HG02678 (cell line): Measurements from ENCODE around the gene CBFB.
A peak's percentile ranks its signal among the peaks of the same experiment; 100 is the strongest.
"Not testable (repeated sequence)": the region's sequence is repeated elsewhere in the genome, so short reads cannot be mapped to it uniquely, and the experiment has no call there.

ENCODE experiments used
- ATAC-seq: cut with Tn5 transposase; IDR thresholded peaks from one replicate; pipeline ENCODE4 v1.9.1; 2021; ENCODE audit warnings: mild to moderate bottlenecking, moderate library complexity; ENCODE audit not compliant: unreplicated experiment

Gene CBFB

DNA sequence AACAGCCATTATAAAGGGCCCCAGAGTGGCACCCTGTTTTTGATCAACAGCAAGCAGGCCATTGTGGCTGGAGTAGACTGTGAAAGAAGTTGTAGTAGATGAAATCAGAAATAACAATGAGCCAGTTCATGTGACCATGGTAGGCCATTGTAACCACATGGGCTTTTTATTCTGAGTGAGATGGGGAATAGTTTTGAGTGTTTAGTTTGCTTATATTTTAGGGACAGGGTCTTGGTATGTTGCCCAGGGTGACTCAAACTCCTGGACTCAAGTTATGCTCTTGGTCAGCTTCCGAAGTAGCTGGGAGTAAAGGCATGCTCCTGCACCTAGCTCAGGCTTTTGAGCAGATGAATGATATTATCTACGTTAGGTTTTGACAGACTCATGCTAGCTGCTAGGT is 12.0 kb downstream of the CBFB start:
- ATAC-seq = no peak

DNA sequence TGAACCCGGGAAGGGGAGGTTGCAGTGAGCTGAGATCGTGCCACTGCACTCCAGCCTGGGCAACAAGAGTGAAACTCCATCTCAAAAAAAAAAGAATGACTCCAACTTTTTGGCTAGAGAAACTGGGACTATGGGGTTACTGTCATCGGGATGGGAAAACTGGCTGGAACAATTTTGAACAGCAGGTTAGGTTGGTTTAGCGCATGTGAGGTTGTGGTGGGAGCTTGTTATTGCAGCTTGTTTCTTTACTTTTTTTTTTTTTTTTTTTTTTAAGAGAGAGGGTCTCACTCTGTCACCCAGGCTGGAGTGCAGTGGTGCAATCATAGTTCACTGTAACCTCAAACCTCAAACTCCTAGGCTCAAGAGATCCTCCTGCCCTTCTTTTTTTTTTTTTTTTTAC is 12.6 kb downstream of the CBFB start:
- not testable (repeated sequence) for ATAC-seq

DNA sequence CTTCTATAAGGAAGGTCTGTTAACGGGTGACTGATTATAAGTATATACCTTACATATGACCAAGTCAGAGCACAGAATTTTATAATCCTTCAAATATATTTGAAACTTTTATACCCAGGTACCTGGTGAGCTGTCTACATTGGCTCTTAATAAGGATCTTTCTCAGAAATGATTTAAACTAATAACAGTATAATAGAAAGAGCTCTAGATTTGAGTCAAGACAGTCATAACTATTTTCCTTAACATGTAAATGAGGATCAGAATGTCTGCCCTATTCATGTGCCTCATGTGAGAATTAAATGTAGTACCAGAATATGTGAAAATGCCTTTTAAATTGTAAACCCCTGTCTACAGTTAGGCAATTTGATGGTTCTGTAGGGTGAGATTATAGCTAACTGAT is 14.5 kb downstream of the CBFB start:
- no peak for ATAC-seq

DNA sequence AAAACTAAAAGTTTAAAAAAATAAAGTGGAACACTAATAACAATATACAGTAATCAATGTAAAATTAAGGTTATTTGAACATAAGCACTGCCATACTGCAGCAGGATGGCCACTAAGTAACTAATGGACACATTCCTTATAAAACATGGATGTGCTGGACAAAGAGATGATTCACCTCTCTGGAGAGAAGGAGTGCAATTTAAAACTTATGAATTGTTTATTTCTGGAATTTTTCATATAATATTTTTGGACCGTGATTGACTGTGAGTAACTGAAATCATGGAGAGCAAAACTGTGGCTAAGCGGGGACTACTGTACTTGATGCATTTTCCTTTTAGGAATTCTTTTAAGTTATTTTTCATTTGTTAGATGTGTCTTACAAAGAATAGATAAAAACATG is 21.8 kb downstream of the CBFB start:
- no peak for ATAC-seq

DNA sequence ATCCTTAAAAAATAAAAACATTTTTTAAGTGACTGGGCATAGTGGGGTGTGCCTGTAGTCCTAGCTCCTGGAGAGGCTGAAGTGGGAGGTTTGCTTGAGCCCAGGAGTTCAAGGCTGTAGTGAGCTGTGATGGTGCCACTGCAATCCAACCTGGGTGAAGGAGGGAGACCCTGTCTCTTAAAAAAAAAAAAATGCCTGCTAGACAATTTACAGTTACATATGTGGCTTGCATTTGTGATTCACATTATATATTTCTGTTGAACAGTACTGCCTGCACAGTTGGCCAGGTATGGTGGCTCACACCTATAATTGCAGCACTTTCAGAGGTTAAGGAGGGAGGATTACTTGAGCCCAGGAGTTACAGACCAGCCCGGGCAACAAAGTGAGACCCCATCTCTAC is 23.4 kb downstream of the CBFB start:
- ATAC-seq = no peak

DNA sequence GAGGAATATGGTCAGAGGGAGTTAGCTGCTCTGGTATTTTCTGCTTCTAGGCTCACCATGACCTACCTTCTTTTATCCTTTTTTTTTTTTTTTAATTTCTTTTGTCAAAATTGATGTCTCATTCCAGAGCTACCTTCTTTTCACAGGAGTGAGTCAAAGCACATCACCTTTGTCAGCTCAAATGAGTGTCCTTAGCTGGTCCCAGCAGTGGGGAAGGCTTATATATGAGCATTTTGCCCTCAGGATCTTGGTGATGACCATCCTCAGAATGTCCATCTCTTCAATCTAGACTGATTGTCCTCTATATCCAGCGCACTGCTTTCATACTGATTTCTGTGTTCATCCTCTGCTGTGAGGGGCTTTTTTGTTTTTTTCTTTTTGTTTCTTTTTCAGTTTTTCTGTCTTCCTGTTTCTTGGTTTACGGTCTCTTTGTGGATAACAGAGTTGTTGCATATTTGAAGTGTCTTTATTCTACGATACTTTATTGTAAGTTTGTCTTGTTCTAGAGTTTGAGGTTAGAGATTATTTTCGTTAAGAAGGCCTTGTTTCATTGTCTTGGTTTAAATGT is 24.9 kb downstream of the CBFB start:
- no peak for ATAC-seq

DNA sequence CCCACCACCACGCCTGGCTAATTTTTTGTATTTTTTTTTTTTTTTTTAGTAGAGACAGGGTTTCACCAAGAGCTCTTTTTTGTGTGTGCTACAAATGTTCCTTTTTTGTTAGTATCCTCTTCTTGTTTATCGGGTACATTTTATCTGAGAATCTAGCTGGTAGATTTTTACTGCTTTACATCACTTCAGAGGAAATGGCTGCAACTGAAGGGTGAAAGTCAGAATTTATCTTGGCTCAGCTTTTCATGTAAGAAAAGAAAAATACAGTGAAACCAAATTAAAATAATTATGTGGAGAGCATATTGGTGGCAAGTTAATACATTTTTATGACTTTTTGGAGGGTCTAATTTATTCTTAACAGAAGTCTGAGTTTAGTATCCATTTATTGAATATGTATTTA is 26.0 kb downstream of the CBFB start:
- ATAC-seq = no peak

DNA sequence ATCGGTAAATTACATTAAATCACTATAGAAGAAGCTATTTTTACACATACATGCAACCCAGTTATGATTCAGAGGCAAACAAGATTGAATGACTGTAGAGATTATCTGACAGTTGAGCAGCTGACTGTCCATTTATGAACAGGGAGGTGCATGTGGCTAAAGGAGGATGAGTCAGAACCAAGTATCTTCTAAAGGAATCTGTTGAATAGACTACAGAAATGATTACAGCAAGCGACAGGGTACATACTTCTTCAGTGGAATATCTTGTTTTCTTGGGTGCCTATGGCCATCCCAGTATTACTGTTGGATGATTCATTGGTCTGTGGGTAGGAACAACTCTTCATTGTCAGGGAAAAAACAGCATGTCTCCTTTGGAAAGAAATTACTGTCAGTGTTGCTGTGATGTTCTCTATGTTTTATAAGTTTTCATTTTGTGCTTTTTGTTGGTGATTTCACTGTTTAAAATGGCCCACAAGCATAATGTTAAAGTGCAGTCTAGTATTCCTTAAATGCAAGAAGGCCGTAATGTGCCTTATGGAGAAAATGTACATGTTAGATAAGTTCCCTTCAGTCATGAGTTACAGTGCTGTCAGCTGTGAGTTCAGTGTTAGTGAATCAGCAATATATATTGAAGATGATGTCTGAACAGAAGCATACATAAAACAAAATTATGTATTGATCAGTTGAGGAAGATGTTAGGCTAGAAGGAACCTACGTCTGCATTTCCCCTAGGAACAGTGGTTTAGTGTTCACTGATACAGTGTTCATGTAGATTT is 27.0 kb downstream of the CBFB start:
- ATAC-seq = no peak

DNA sequence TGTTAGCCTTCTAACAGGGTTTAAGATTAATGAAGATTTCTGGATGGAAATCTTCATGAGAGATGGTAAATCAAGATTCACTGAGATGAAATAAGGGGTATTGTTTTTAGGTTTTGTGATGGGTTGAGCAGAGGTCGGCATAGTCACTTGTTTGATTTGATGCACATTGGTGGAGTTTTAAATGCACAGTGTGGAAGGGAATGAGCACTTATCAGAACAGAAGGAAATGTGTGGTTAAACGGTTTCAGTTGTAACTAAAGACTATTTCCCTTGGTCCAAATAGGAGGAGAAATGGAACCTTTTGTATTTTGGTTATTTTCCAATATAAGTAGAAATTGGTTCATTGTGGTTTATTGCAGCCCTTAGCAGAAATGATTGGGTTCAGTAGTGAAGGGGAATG is 34.1 kb downstream of the CBFB start:
- no peak for ATAC-seq

DNA sequence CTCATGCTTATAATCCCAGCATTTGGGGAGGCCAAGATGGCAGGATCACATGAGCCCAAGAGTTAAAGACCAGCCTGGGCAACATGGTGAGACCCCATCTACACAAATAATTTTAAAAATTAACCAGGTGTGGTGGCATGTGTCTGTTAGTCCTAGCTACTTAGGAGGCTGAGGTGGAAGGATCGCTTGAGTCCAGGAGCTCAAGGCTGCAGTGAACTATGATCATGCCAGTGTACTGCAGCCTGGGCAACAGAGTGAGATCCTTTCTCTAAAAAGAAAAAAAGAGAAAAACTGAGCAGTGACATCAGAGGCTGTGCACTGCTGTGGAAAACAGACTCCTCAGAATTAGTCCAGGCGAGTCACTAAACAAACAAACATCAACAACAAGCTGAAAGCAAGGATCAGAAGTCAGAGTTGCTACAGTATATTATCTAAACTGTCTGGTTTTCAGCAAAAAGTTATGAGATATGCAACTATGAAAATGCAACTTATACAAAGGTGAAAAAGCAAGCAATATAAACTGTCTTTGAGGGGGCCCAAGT is 39.3 kb downstream of the CBFB start:
- no peak for ATAC-seq

DNA sequence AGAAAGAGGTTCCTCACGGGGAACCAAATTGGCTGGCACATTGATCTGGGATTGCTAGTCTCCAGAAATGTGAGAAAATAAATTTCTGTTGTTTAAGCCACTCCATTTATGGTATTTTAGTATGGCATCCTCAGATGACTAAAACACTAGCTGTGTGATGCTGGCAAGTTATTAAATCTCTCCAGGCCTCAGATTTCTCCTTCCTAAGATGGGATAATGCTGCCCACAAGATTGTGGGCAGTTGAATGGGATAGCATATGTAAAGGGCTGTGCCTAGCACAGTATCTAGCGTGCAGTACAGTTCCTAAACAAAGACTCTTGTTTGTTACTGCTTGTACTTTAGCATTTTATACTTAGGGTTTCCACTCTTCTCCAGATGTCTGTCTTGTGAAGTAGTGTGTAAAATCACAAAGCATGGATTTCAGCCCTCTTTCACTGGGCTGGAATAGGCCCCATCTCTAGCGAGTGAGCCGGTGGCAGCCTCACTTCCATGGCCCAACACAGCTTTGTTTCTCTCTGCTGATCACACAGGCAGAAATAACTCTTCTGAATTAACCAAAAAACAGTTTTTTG is 42.6 kb downstream of the CBFB start:
- ATAC-seq = no peak

DNA sequence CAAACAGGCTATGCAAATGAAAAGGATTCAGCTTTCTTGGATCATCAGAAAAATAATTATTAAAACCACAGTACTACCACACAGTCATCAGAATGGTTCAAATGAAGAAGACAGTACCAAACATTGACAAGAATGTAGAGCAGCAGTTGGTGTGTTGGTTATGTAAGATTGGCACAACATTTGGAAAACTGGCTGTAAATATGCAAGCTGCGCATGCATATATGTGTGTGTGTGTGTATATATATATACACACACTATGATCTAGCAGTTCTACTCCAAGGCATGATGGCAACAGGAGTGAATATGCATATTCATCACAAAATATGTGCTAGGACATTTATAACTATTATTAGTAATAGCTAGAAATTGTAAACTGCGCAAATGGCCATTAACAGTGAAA is 46.4 kb downstream of the CBFB start:
- ATAC-seq = no peak

DNA sequence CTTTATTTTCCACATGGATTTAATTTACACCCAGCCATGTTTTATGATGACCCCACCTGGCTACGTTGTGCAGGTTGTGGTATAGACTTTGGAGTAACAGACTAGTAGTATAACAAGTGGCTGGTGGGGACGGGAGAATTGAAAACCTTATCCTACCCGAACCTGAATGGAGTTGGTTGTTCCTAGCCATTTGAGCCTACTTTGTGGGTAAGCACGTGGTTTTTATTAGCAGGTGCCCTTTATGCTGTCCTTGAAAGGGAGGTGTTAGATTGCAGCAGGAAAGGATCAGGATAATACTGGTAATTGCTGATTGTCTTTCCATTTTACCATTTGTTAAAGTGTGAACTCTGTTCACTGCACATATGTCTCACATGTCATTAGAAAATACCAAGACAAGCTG is 48.9 kb downstream of the CBFB start:
- no peak for ATAC-seq

DNA sequence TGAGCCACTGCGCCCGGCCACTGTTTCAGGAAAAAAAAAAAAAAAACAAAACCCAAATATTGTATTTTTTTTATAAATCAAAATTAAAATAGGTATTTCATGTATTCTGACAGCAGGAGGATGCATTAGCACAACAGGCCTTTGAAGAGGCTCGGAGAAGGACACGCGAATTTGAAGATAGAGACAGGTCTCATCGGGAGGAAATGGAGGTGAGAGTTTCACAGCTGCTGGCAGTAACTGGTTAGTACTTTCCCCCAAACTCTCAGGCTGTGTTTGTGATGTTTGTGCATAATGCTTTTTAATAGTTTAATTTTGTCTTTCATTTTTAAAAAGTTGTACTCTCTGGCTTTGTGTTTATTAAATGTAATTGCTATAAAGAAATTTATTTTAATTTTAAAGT is 53.2 kb downstream of the CBFB start:
- ATAC-seq = no peak

DNA sequence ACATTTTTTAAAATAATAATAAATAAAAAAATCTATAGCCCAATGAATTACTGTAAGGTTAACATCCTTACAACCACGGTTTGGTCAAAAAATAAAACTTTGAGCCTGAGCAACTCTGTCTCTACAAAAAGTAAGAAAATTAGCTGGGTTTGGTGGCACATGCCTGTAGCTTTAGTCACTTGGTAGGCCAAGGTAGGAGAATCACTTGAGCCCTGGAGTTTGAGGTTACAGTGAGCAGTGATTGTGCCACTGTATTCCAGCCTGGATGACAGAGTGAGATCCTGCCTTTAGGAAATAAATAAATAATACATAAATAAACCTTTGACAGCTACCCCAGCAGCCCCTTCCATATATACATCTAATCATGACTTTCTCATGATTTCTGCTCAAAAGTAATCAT is 53.9 kb downstream of the CBFB start:
- no peak for ATAC-seq

DNA sequence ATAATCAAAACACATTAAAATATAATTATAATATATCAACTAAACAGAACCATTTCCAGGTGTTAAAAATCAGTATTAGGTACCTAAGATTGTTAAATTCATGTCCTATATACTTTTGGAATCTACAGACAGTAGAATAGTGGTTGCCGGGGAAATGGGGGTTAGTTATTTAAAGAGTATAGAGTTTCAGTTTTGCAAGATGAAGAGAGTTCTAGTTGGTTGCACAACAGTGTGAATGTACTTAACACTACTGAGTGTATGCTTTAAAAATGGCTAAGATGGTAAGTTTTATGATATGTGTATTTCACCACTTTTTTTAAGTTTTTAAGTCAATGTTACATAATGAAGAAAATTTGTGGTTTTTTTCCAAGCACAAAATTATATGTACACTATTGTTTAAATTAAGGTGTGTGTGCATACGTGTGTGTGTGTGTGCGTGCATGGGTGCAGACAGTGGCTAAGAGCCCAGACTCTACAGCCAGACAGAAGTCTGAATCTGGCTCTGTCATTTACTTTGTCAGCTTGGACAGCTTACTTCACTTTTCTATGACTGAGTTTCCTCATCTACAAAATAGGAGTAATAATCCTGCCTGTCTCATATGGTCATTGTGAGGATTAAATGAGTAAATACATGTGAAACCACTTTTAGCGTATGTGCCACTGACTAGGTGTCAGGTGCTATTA is 55.5 kb downstream of the CBFB start:
- peak; percentile 57 for ATAC-seq

DNA sequence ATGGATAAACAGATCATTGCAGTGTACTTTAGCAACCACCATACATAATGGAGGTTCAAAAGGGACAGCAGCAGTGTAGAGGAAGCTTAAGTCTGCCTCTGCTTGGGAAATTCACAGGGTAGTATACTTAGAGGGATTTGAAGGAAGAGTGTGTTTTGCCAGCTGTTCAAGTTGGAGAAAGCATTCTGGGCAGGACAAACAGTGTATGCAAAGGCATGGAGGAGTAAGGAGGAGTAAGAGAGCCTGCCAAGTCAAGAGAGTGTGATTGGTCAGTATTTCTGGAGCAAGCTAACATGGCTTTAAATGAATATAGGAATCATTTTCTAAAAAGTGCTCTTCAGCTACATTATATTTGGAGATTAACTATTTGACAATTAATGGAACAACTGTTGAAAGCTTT is 57.9 kb downstream of the CBFB start:
- no peak for ATAC-seq

DNA sequence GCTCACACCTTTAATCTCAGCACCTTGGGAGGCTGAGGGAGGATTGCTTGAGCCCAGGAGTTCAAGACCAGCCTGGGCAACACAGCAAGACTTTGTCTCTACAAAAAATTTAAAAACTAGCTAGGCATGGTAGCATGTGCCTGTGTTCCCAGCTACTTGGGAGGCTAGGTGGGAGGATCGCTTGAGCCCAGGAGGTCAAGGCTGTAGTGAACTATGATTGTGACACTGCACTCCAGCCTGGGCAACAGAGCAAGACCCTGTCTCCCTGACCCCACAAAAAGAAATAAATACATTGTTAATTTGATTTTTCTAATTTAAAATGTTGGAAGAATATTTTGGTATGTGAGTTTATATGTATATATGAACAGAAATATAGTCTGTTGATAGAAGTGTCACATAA is 58.3 kb downstream of the CBFB start:
- no peak for ATAC-seq

DNA sequence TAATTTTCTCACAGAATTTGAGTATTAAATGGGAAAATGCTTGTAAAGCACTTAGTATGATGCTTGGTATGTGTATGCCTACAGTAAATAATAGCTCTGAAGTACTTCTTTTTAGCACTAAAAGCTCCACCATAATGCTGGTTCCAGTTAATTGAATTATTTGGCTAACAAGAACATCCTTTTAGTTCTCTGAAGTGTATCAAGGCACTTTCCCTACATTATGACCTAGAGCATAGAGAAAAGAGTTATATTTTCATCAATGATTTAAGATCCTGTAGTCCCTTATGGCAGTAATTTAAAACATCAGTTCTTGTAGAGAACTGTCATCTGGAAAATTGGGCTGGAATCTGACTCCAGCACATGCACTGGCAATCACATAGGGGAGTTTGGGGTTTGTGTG is 58.9 kb downstream of the CBFB start:
- no peak for ATAC-seq

DNA sequence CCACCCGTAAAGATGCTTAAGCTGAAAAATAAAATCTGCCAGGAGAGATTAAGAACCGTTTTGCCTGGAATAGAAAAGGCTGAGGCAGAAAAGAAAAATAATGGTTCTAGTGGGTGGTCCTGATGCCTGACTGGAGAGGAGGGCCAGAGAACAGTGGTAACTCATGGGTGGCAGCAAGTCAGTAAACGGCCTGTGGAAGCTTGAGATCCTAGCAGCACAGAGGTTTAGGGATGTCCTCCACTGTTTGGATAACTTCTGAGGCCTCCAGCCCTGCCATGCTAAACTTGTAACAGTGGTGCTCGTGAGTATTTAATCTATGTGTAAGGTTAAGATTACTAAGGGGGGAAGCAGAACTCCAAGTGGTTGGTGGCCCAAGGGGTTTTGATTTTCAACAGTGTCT is 59.6 kb downstream of the CBFB start:
- ATAC-seq = no peak

DNA sequence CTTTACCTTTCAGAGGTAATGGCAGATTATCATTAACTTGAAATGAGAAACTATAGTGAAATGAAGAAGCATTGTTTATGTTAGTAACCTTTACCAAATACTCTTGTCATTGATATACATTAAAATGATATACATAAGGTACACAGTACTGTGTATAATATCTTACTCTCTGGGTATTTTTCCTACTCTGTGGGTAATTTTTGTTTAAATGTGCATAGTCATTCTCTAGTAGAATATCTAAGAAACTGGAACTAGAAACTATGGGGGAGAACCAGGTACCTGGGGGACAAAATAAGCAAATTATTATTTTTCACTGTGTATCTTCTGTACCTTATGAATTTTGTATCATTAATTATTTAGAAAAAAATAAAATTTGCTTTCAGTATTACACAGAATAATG is 60.2 kb downstream of the CBFB start:
- ATAC-seq = no peak
